ENCODE data around the gene UGT1A1. TPM values are rescaled to one million over a fixed set of nuclear protein-coding genes. Genes with fewer than 3 reads are reported as not detected.

The UGT1A1 gene
- 0.07 TPM in 1 of 2 replicates, not detected in the other for total RNA-seq

DNA sequence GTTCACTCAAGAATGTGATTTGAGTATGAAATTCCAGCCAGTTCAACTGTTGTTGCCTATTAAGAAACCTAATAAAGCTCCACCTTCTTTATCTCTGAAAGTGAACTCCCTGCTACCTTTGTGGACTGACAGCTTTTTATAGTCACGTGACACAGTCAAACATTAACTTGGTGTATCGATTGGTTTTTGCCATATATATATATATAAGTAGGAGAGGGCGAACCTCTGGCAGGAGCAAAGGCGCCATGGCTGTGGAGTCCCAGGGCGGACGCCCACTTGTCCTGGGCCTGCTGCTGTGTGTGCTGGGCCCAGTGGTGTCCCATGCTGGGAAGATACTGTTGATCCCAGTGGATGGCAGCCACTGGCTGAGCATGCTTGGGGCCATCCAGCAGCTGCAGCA, at the start of gene UGT1A1:
TSS of gene UGT1A1 (plus strand) at position 228 of the 400 bp plus-strand sequence. CDS start at position 246, 18 bp downstream.

DNA sequence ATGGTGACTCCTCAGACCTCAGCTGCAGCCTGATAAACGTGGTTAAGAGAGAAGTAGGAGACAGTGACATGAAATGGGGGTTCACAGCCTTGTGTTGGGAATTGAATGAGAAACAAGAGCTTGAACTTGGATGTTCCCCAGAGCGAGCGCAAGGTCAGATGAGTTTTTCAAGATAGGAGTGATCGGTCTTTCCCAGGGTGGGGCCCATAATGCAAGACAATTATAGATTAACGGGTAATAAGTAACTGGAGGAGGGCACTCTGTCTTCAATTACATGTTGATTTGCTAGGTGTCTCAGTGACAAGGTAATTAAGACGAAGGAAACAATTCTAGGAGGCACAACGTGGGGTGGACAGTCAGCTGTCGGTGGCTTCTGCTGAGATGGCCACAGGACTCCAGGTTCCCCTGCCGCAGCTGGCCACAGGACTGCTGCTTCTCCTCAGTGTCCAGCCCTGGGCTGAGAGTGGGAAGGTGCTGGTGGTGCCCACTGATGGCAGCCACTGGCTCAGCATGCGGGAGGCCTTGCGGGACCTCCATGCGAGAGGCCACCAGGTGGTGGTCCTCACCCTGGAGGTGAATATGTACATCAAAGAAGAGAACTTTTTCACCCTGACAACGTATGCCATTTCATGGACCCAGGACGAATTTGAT, 47.3 kb upstream of the UGT1A1 start, which contains the start of gene UGT1A5:
TSS of gene UGT1A5 (plus strand) at position 297 of the 651 bp plus-strand sequence. CDS start at position 382, 85 bp downstream.

DNA sequence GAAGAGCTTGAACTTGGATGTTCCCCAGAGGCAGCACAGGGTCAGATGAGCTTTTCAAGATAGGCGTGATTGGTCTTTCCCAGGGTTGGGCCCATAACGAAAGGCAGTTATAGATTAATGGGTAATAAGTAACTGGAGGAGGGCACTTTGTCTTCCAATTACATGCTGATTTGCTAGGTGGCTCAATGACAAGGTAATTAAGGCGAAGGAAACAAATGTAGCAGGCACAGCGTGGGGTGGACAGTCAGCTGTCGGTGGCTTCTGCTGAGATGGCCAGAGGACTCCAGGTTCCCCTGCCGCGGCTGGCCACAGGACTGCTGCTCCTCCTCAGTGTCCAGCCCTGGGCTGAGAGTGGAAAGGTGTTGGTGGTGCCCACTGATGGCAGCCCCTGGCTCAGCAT, 41.5 kb upstream of the UGT1A1 start, which contains the start of gene UGT1A4:
TSS of gene UGT1A4 (plus strand) at position 185 of the 400 bp plus-strand sequence. CDS start at position 270, 85 bp downstream.

DNA sequence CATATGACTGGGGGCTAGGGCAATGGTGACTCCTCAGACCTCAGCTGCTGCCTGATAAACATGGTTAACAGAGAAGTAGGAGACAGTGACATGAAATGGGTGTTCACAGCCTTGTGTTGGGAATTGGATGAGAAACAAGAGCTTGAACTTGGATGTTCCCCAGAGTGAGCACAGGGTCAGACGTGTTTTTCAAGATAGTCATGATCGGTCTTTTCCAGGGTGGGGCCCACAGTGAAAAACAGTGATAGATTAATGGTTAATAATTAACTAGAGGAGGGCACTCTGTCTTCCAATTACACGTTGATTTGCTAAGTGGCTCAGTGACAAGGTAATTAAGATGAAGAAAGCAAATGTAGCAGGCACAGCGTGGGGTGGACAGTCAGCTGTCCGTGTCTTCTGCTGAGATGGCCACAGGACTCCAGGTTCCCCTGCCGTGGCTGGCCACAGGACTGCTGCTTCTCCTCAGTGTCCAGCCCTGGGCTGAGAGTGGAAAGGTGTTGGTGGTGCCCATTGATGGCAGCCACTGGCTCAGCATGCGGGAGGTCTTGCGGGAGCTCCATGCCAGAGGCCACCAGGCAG, 31.3 kb upstream of the UGT1A1 start, which contains the start of gene UGT1A3:
TSS of gene UGT1A3 (plus strand) at position 320 of the 579 bp plus-strand sequence. CDS start at position 405, 85 bp downstream.

DNA sequence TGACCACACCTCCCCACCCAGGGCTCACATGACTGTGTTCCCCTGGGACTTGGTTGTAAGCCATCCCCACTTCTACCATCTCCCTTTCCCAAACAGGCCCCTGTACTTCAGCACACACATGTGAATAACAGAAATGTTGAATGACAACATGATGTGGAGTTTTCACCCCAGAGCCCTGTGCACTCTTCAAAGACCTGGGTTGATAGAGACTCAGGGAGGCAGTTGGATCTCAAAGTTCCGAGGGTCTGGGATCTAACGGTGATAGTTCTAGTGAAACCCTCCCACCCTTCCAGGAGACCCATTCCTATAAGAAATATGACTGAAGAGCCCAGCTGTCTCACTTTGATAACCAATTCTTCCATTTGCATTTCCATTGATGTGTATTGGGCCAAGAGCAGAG, 18.0 kb downstream of the UGT1A1 start, which contains the start of gene MROH2A:
TSS of gene MROH2A (plus strand) at position 301 of the 400 bp plus-strand sequence. CDS start 1,029 bp downstream, outside the sequence.

Other genes starting within 250 kb of the UGT1A1 start
- 36.9 and 38.5 TPM in 2 replicates for gene USP40, start 193.5 kb upstream of the UGT1A1 start, total RNA-seq
- 0.17 TPM in 1 of 2 replicates, not detected in the other for gene UGT1A8, start 142.6 kb upstream of the UGT1A1 start, total RNA-seq
- gene UGT1A10, start 123.8 kb upstream of the UGT1A1 start, total RNA-seq, result 0.10 and 0.13 TPM in 2 replicates
- gene UGT1A9, start 88.4 kb upstream of the UGT1A1 start, total RNA-seq, result not detected in 2 replicates
- gene UGT1A7, start 78.4 kb upstream of the UGT1A1 start, total RNA-seq, result 0.07 and 0.96 TPM in 2 replicates
- gene UGT1A6, start 67.4 kb upstream of the UGT1A1 start, total RNA-seq, result 0.10 TPM in 1 of 2 replicates, not detected in the other
- gene UGT1A5, start 47.4 kb upstream of the UGT1A1 start, total RNA-seq, result not detected in 2 replicates
- gene UGT1A4, start 41.5 kb upstream of the UGT1A1 start, total RNA-seq, result not detected in 2 replicates
- gene UGT1A3, start 31.2 kb upstream of the UGT1A1 start, total RNA-seq, result not detected in 2 replicates
- gene MROH2A, start 18.1 kb downstream of the UGT1A1 start, total RNA-seq, result not detected in 2 replicates
- gene HJURP, start 94.3 kb downstream of the UGT1A1 start, total RNA-seq, result 2.6 and 5.2 TPM in 2 replicates
- gene TRPM8, start 157.1 kb downstream of the UGT1A1 start, total RNA-seq, result 0.20 and 0.23 TPM in 2 replicates

Data from smooth muscle cell of the pulmonary artery (primary cell).